Measurements from ENCODE around the gene TBKBP1.

DNA sequence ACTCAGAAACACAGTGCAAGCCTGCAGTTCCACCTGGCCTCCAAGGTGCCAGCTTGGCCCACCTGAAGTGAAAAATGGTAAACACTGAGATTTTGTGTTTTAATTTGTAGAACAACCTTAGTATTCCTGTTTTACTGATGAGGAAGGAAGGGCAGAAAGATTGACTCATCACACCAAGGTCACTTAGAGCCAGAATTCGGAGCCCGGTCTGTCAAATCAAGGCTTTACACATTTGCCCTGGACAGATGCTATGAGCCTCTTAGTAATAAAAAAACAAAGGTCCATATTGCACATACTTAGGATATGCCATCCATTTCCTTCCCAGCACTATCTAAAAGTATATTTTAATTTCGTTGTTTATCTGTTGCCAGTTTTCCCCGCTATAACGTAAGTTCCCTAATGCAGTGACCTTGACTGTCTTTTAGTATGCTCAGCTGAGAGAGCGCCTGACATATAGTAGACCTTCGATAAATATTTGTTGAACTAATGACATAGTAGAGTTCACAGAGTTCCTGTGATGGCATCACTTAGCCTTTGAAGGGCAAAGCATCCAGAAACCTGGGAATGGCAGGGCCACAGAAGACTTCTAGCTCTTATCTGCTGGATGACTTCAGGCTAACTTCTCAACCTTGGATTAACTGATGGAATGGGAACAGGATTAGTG, 7.2 kb upstream of the TBKBP1 start:
- TF ChIP-seq EP300 (IDR thresholded peaks at IDR 0.05) (no peak), NFE2L2 (conservative IDR thresholded peaks at IDR 0.05; ENCODE audit: low read length) (no peak), CTCF (IDR thresholded peaks at IDR 0.05) (no peak), HDAC2 (IDR thresholded peaks at IDR 0.05) (no peak), POLR2A (IDR thresholded peaks at IDR 0.05; ENCODE audit: low read length) (no peak), RAD21 (conservative IDR thresholded peaks at IDR 0.05 in 1 of 2, IDR thresholded peaks at IDR 0.05 in 1 of 2) (no peak), SREBF2 (IDR thresholded peaks at IDR 0.05) (no peak), ZSCAN20 (CRISPR knock-in tag; IDR thresholded peaks at IDR 0.05) (no peak), MAFK (IDR thresholded peaks at IDR 0.05; ENCODE audit: partially characterized antibody) (no peak)

Measured in A549 (cell line).